OCI-M1 (cell line): ENCODE measurements around the gene RUNDC3A.
"Not testable (repeated sequence)": the region's sequence is repeated elsewhere in the genome, so short reads cannot be mapped to it uniquely, and the experiment has no call there.

Experiments used
- DNase-seq: peaks from one replicate; lab custom pipeline; 2025; lab: John Stamatoyannopoulos, UW

RUNDC3A gene

DNA sequence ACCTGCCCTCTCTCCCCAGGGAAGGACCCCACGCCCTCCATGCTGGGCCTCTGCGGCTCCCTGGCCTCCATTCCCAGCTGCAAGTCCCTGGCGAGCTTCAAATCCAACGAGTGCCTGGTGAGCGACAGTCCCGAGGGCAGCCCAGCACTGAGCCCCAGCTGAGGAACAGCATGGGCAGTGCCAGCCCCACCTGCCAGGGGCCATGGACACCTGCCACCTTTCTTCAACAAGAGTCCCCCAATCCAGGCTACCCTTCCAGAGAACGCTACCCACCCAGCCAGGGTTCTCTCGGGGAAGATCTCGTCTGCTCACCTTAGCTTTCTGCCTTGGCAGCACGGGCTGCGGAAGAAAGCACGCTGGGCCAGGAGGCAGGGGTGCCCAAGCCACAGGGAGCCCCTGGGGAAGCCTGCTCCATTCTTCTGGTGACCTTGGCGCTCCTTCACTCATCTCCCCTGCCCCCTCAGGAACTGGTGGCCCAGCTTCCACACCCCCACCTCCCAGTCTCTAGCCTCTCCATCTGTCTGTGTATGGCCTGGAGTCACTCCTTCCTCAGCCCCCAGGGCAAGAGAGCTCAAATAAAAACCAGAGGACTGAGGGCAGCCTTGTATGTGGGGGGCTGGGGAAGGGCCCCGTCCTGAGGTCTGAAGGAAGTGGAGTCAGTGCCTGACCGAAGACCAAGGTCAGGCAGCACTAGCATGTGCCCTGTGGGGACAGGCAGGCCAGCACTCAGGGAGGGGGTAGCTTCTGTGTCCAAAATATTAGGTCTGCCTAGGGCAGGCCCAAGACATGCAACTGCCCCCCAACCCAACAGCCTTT is 9.9 kb downstream of the RUNDC3A start:
- DNase-seq, result no peak

GRCh38 chr17:44320066-44320465 is 11.7 kb downstream of the RUNDC3A start:
- no peak for DNase-seq

GRCh38 chr17:44321246-44322120 is 13.1 kb downstream of the RUNDC3A start:
- DNase-seq, result no peak

DNA sequence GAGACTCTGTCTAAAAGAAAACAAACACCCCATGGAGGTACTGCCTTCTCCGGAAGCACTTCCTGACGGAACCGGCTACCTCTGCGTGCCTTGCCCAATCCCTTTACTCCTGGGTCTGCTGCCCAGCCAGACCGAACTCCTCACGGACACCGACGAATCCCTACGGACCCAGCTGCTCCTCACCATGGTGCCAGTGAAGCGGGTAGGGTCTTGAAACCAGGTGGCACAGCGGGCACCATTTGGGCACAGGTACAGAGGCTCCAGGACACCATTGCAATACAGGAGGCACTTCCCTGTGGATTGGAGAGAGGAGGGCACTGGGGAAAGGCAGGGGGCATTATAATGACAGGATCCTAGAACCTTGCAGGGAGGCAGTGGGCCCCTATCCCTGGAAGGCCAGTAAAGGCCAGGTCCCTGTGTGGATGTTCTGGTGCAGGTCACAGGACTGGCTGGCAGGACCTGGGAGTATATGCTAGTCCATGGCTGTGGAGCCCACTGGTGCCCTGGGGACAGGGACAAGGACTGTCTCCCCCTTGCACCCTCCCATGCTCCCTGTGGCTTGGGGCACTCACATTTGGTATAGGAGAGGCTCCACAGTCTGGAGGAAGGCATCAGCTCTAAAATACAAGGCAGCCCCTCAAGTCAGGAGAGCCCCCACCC is 14.0 kb downstream of the RUNDC3A start:
- no peak for DNase-seq

- no peak for DNase-seq
These were observed 15.1 kb downstream of the RUNDC3A start for GRCh38 chr17:44323359-44324091.

- DNase-seq, result no peak
These were observed 15.7 kb downstream of the RUNDC3A start for GRCh38 chr17:44324092-44324570.

DNA sequence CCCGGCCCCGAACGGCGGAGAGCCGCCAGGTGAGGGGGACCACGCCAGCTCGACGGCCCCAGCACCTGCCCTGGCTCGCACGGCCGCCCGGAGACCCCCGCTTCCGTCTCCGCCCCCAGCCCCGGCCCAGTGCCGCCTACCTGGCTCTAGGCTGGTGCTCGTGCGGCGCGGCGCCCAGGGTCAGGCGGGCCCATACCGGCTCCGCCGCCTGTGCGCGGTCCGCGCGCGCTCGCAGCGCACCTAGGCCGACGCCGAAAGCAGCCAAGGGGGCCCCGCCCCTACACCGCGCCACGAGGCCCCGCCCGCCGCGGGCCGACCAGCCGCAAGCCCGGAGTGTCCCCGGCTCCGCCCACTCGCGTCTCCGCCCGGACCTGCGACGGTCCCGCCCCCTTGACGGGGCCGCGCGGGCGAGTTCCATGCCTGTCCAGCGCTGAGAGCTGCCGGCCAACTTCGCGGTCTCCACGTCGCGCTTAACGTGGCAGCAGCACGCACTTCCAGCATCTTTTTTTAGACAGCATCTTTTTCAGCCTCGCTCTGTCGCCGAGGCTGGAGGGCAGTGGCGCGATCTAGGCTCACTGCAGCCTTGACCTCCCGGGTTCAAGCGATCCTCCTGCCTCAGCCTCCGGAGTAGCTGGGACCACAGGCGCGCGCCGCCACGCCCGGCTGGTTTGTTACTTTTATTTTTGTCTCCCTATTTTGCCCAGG is 16.3 kb downstream of the RUNDC3A start, which contains the start of gene SLC25A39:
Gene SLC25A39 (minus strand): TSS at position 253 of the 705 bp plus-strand sequence. CDS start 1,261 bp downstream, outside the sequence.
- DNase-seq, result peak; percentile 95

DNA sequence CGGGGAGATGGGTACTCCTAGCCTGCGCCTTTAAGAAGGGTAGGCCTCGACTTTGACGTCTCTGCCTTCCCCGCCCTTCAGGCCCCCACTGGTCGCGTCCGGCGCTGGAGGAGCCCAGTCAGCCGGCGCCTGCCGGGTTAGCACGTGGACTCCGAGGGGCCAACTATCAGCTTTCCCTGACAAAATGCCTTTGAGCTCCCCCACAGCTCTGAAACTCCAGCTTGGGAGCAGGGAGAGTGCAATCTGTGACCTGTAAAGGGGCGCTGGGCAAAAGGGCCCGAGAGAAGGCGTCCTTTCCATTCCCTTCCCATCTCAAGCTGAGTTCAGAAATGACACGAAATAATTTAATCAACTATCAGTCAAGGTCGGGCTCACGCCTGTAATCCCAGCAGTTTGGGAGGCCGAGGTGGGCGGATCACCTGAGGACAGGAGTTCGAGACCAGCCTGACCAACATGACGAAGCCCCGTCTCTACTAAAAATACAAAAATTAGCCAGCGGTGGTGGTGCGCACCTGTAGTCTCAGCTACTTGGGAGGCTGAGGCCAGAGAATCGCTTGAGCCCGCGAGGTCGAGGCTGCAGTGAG is 18.6 kb downstream of the RUNDC3A start:
- DNase-seq, result peak; percentile 97

- DNase-seq, result no peak
These were observed 19.5 kb downstream of the RUNDC3A start for GRCh38 chr17:44327715-44328449.

- not testable (repeated sequence) for DNase-seq
These were observed 21.1 kb downstream of the RUNDC3A start for GRCh38 chr17:44329516-44329915.

- not testable (repeated sequence) for DNase-seq
These were observed 21.9 kb downstream of the RUNDC3A start for GRCh38 chr17:44330263-44330662.

- peak; percentile 95 for DNase-seq
These were observed 22.9 kb downstream of the RUNDC3A start for GRCh38 chr17:44331249-44331760.

DNA sequence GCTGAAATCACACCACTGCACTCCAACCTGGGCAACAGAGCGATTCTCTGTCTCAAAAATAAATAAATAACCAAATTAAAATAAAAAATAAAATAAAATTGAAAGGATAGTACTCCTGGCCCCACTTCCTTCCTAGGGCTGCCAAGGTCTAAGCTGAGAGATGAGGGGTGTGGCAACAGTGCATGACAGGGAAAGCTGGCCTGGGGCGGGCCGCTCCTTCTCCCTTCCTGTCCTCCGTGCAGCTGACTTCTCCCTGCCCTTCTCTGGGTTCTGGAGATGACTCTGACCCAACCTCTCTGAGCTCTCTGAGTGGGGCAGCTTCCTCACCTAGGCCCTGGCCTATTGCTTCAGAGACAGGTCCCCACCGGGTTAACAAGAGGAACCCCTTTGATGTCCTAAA is 25.0 kb downstream of the RUNDC3A start:
- no peak for DNase-seq

DNA sequence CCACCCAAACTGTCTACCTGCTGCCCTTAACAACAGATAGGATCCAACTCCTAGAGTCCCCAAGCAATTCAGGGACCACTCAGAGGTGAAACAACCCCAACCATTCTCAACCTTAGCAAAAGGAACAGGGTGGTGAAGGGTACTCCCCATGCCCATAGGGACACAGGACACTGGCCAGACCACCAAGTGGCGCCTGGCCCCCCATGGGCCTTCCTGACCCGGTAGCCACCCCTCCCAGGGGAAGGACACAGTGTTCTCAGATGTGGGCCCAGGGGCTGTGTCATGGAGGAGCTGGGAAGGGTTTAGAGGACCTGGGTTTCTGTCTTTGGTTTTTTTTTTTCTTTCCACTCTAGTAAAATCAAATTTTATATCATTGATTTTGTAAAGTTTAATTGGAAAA is 25.9 kb downstream of the RUNDC3A start:
- DNase-seq, result no peak

GRCh38 chr17:44334727-44335126 is 26.3 kb downstream of the RUNDC3A start:
- no peak for DNase-seq

DNA sequence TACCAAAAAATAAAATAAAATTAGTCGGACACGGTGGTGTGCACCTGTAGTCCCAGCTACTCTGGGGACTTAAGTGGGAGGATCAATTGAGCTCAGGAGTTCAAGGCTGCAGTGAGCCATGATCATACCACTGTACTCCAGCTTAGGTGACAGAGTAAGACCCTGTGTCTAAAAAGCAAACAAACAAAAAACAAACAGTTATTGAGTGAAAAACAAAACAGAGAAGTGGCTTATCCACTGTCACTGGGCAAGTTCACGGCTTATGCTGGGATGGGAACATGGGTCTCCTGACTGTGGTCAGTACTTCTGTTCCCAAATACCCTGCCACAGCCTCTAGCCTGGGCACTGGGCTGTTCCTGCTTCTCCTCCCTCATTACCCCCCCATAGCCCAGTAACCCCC is 27.2 kb downstream of the RUNDC3A start:
- no peak for DNase-seq

DNA sequence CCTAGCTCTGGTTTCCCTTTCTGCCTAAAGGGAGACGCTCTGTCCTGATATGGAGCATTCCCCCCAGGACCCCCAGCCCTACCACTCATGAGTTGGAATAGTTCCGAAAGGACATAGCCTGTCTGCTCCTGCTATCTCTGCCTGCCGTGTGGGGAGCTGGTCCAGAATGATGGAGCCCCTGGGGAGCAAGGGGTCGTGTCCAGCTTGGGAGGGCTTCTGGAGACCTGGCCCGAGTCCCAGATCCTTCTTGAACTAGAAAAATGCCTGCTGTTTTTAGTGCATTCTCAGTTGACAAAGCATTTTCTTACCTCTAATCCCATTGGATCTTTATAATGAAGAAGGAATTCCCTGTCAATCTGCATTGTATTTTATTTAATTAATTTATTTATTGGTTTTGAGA is 27.6 kb downstream of the RUNDC3A start:
- no peak for DNase-seq

GRCh38 chr17:44338702-44339101 is 30.3 kb downstream of the RUNDC3A start:
- DNase-seq, result no peak

GRCh38 chr17:44340553-44340952 is 32.2 kb downstream of the RUNDC3A start:
- DNase-seq, result not testable (repeated sequence)
